Natural killer cell (primary cell): ENCODE data around the gene ADRM1. TPM values are rescaled to one million over a fixed set of nuclear protein-coding genes. Genes with fewer than 3 reads are reported as not detected.

Experiments used
- ATAC-seq, 3 donors: fragments of 150-1000 bp in 2 of 3; fragments of 200-7000 bp in 1 of 3; cut with Tn5 transposase; 1 replicate in 1 of 3; 2 replicates in 2 of 3; pipeline ENCODE4 v1.10.0; 2021; ENCODE audit warnings: mild to moderate bottlenecking in 2 of 3, moderate library complexity in 2 of 3
- DNase-seq, 2 donors: peaks; one replicate each; pipeline versions ENCODE4 v3.0.0 to v3.0.0-alpha.2; 2013 to 2021; ENCODE audit warnings: mixed read lengths in 1 of 2
- H3K27ac ChIP-seq: one replicate; pipeline ENCODE4 v1.5.1; 2013; ENCODE audit warnings: mild to moderate bottlenecking, low read length
- H3K27me3 ChIP-seq: one replicate; pipeline ENCODE4 v1.6.1; 2013; ENCODE audit warnings: low read length; ENCODE audit not compliant: control insufficient read depth, insufficient read depth
- H3K36me3 ChIP-seq: one replicate; pipeline ENCODE4 v1.6.1; 2013; ENCODE audit warnings: low read length; ENCODE audit not compliant: control insufficient read depth, insufficient read depth
- H3K4me1 ChIP-seq: one replicate; pipeline ENCODE4 v1.6.1; 2013; ENCODE audit warnings: low read length; ENCODE audit not compliant: control insufficient read depth, insufficient read depth
- H3K4me3 ChIP-seq: one replicate; pipeline ENCODE4 v1.5.1; 2013; ENCODE audit warnings: low read length
- H3K9me3 ChIP-seq: one replicate; pipeline ENCODE4 v1.6.1; 2013; ENCODE audit warnings: low read length; ENCODE audit not compliant: control insufficient read depth, insufficient read depth
- H3K27ac Mint-ChIP-seq, 2 donors: one replicate each; pipeline ENCODE4 v1.8.0; 2022; ENCODE audit warnings: mild to moderate bottlenecking in 2 of 2, mixed read lengths in 2 of 2, moderate library complexity in 1 of 2
- H3K27me3 Mint-ChIP-seq, 2 donors: one replicate each; pipeline ENCODE4 v1.8.0; 2022; ENCODE audit warnings: low read depth in 2 of 2, mixed read lengths in 2 of 2
- H3K36me3 Mint-ChIP-seq: one replicate; pipeline ENCODE4 v1.8.0; 2022; ENCODE audit warnings: mixed read lengths
- H3K4me1 Mint-ChIP-seq, 2 donors: one replicate each; pipeline ENCODE4 v1.8.0; 2022; ENCODE audit warnings: mixed read lengths in 2 of 2
- H3K4me3 Mint-ChIP-seq: one replicate; pipeline ENCODE4 v1.8.0; 2022; ENCODE audit warnings: mild to moderate bottlenecking, moderate library complexity, mixed read lengths
- H3K9me3 Mint-ChIP-seq, 2 donors: one replicate each; pipeline ENCODE4 v1.8.0; 2022; ENCODE audit warnings: mixed read lengths in 2 of 2
- WGBS: methylation state at CpG from one replicate; pipeline ENCODE4 v1.1.7; 2013; ENCODE audit warnings: missing lambda C conversion rate; ENCODE audit not compliant: insufficient coverage; 5-methylcytosine and 5-hydroxymethylcytosine counted together
- intact Hi-C: fragments of 100-400 bp; cut with micrococcal nuclease; formaldehyde crosslinking; loops from one replicate; pipeline ENCODE4 v1.14.2; 2022
- total RNA-seq, 4 donors: library from RNA; stranded (reverse); fragments of 120-200 nt in 1 of 4; gene quantifications; one replicate each; pipeline versions ENCODE4 v1.2.3 to v1.2.4, GENCODE V29; 2013 to 2022
- TF ChIP-seq, protein P1 (sequence below): fragments of 200-600 bp; IDR thresholded peaks from one replicate; pipeline ENCODE4 v1.8.0; 2022; ENCODE audit warnings: antibody characterized with exemption

Gene ADRM1
- total RNA-seq, 3 donors from 2014 or later (not counting 1 experiment from before 2014, with no cell fraction given), result 81.4 to 88.4 (median 84.6) TPM

DNA sequence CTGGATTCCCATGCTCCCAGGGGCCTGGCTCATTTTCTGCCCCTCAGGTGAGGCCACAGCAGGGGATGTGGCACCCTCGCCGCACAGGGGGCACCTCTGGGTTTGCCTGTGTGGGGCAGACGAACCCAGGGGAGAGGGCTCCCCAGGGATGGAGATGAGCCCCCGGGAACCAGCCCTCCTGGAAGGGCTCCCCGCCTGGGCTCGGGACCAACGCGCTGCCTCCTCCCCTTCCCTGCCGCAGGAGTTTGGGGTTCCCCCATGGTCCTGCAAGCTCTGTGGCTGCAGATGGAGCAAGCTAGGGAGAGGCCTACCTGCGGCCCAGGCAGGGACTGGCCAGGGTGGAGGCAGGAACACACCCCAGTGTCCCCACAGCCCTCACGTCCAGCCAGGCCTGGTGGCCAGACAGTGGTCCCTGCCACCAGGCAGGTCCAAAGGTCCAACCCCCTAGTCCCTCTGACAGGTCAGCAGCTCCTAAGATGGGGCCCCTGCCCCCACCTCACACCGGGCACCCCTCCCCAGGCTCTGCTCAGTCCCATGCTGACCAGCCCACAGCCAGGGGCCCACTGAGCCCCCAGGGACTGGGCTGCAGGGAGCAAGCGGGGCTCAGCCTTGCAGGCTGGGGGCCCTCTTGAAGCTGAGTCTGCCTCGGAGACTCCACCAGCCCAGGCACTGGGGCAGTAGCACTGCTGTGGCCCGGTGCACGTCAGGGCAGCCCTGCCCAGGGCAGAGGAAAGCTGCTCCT lies 50.7 kb downstream of the ADRM1 start:
- DNase-seq (no peak), ATAC-seq (no peak)

GRCh38 chr20:62354031-62354808 lies 51.4 kb downstream of the ADRM1 start:
- H3K36me3 ChIP-seq, result no peaks in the 10 kb centered on the region
- H3K27ac ChIP-seq, result no peak overlapping the region
- no peak overlapping the region for H3K27ac Mint-ChIP-seq
- H3K36me3 Mint-ChIP-seq, result no peaks in the 10 kb centered on the region
- ATAC-seq (no peak), DNase-seq (no peak)
- no peaks in the 10 kb centered on the region for H3K4me1 Mint-ChIP-seq
- H3K4me3 Mint-ChIP-seq, result no peak overlapping the region
- no peaks in the 10 kb centered on the region for H3K27me3 Mint-ChIP-seq
- no peaks in the 10 kb centered on the region for H3K4me1 ChIP-seq
- intact Hi-C loops, result no loop called here
- no peak overlapping the region for H3K4me3 ChIP-seq
- 82% methylated on average over 13 of the region's 14 CpGs for WGBS
- no peaks in the 10 kb centered on the region for H3K27me3 ChIP-seq
- no peaks in the 10 kb centered on the region for H3K9me3 ChIP-seq
- TF ChIP-seq, protein P1, sequence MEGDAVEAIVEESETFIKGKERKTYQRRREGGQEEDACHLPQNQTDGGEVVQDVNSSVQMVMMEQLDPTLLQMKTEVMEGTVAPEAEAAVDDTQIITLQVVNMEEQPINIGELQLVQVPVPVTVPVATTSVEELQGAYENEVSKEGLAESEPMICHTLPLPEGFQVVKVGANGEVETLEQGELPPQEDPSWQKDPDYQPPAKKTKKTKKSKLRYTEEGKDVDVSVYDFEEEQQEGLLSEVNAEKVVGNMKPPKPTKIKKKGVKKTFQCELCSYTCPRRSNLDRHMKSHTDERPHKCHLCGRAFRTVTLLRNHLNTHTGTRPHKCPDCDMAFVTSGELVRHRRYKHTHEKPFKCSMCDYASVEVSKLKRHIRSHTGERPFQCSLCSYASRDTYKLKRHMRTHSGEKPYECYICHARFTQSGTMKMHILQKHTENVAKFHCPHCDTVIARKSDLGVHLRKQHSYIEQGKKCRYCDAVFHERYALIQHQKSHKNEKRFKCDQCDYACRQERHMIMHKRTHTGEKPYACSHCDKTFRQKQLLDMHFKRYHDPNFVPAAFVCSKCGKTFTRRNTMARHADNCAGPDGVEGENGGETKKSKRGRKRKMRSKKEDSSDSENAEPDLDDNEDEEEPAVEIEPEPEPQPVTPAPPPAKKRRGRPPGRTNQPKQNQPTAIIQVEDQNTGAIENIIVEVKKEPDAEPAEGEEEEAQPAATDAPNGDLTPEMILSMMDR, result no peak
- no peaks in the 10 kb centered on the region for H3K9me3 Mint-ChIP-seq

More for the DNA sequence above, 50.7 kb downstream of the ADRM1 start:
- Mint-ChIP-seq H3K27me3 (no peaks in the 10 kb centered on the region), H3K4me1 (no peaks in the 10 kb centered on the region), H3K4me3 (no peak overlapping the region), H3K36me3 (no peaks in the 10 kb centered on the region), H3K9me3 (peaks cover 3% of the 10 kb centered on the region in 2 donors), H3K27ac (no peak overlapping the region)
- intact Hi-C loops, result no loop called here
- 92% methylated on average over 16 of the region's 16 CpGs for WGBS
- Histone ChIP-seq H3K36me3 (no peaks in the 10 kb centered on the region), H3K4me3 (no peak overlapping the region), H3K4me1 (no peaks in the 10 kb centered on the region), H3K27me3 (no peaks in the 10 kb centered on the region), H3K9me3 (no peaks in the 10 kb centered on the region), H3K27ac (no peak overlapping the region)
- TF ChIP-seq, protein P1, result no peak

- no peak overlapping the region for H3K27ac Mint-ChIP-seq
- DNase-seq (no peak), ATAC-seq (no peak)
- no peaks in the 10 kb centered on the region for H3K9me3 Mint-ChIP-seq
- H3K4me1 ChIP-seq, result no peaks in the 10 kb centered on the region
- intact Hi-C loops, result no loop called here
- H3K27me3 ChIP-seq, result no peaks in the 10 kb centered on the region
- H3K9me3 ChIP-seq, result no peaks in the 10 kb centered on the region
- H3K36me3 ChIP-seq, result no peaks in the 10 kb centered on the region
- H3K4me3 Mint-ChIP-seq, result no peak overlapping the region
- no peak overlapping the region for H3K4me3 ChIP-seq
- WGBS, result 73% methylated on average over 16 of the region's 16 CpGs
- H3K4me1 Mint-ChIP-seq, result no peaks in the 10 kb centered on the region
- H3K36me3 Mint-ChIP-seq, result no peaks in the 10 kb centered on the region
- TF ChIP-seq, protein P1, result no peak
- no peak overlapping the region for H3K27ac ChIP-seq
- no peaks in the 10 kb centered on the region for H3K27me3 Mint-ChIP-seq
Observed at GRCh38 chr20:62354811-62355341, 52.1 kb downstream of the ADRM1 start.
